HepG2 (cell line): ENCODE data around the gene ISOC2. TPM values are rescaled to one million over a fixed set of nuclear protein-coding genes. Genes with fewer than 3 reads are reported as not detected.

Experiments used
- ATAC-seq: fragments of 200-7000 bp; cut with Tn5 transposase; 3 replicates; pipeline ENCODE4 v1.9.1; 2020; ENCODE audit warnings: mild to moderate bottlenecking, moderate library complexity
- BruUV-seq: library from RNA; stranded (reverse); fragments of 400-500 nt; replicated peaks from 2 replicates; lab custom pipeline; 2021; lab: Mats Ljungman, UMichigan
- CTCF ChIA-PET: fragments of 300-600 bp; formaldehyde crosslinking; extraction: SDS; loops from one replicate; lab custom pipeline; 2021; ENCODE audit warnings: low total read pairs, inconsistent platforms, low intra/inter-chr PET ratio; lab: Yijun Ruan, JAX
- POLR2A ChIA-PET: fragments of 350-600 bp; sonication (Branson Sonifier 250); formaldehyde crosslinking; loops from one replicate; lab custom pipeline; 2020; ENCODE audit warnings: antibody characterized with exemption, inconsistent platforms; lab: Yijun Ruan, JAX
- DNase-seq: peaks from one replicate; pipeline ENCODE4 v3.0.0-alpha.2; 2015; ENCODE audit warnings: low spot score
- FAIRE-seq: peaks from 3 replicates; lab custom pipeline; 2011; peaks lifted over from hg19 to GRCh38; lab: Jason Lieb, UNC
- H2AFZ ChIP-seq: one replicate; pipeline ENCODE4 v1.6.1; 2011; ENCODE audit warnings: low read length, inconsistent platforms
- H3K27ac ChIP-seq: fragments of 300-600 bp; 3 replicates; pipeline ENCODE4 v1.8.0; 2011; ENCODE audit warnings: mixed run types, mild to moderate bottlenecking, mixed read lengths, low read length, inconsistent platforms; ENCODE audit not compliant: insufficient read depth; ENCODE audit errors: extremely low read length
- H3K27me3 ChIP-seq, 2 experiments: fragments of 200-600 bp in 1 of 2; 2 replicates in 1 of 2; 3 replicates in 1 of 2; pipeline versions ENCODE4 v1.6.0 to v1.8.0; 2011; ENCODE audit warnings: low read length in 2 of 2, mild to moderate bottlenecking in 2 of 2, moderate library complexity in 2 of 2, inconsistent platforms in 1 of 2; ENCODE audit not compliant: insufficient read depth in 2 of 2, control insufficient read depth in 1 of 2
- H3K36me3 ChIP-seq, 2 experiments: fragments of 200-600 bp in 1 of 2; replicated peaks in 1 of 2; 2 replicates in 1 of 2; 3 replicates in 1 of 2; pipeline versions ENCODE4 v1.5.1 to v1.8.0; 2011; ENCODE audit warnings: low read length in 2 of 2, inconsistent platforms in 1 of 2; ENCODE audit not compliant: insufficient read depth in 2 of 2, control insufficient read depth in 1 of 2
- H3K4me1 ChIP-seq: 2 replicates; pipeline ENCODE4 v1.5.1; 2012; ENCODE audit warnings: low read length, inconsistent platforms; ENCODE audit not compliant: insufficient read depth
- H3K4me2 ChIP-seq: 2 replicates; pipeline ENCODE4 v1.6.0; 2011; ENCODE audit warnings: low read depth, low read length, inconsistent platforms
- H3K4me3 ChIP-seq, 3 experiments: fragments of 200-600 bp in 1 of 3; sonication (generic), shearing (Covaris generic) in 1 of 3; replicated peaks in 1 of 3; 2 replicates each; pipeline ENCODE4 v1.5.1; 2011 to 2016; ENCODE audit warnings: low read length in 3 of 3, inconsistent platforms in 2 of 3, low read depth in 2 of 3, mild to moderate bottlenecking in 2 of 3, control low read depth in 1 of 3, mixed read lengths in 1 of 3; ENCODE audit not compliant: insufficient read depth in 1 of 3
- H3K79me2 ChIP-seq: one replicate; pipeline ENCODE4 v1.6.1; 2011; ENCODE audit warnings: low read length, inconsistent platforms; ENCODE audit not compliant: insufficient read depth
- H3K9ac ChIP-seq: 2 replicates; pipeline ENCODE4 v1.6.0; 2011; ENCODE audit warnings: mild to moderate bottlenecking, low read depth, low read length, inconsistent platforms; ENCODE audit not compliant: insufficient read depth
- H3K9me3 ChIP-seq: 2 replicates; pipeline ENCODE4 v1.5.1; 2012; ENCODE audit warnings: mild to moderate bottlenecking, low read length
- H4K20me1 ChIP-seq: 2 replicates; pipeline ENCODE4 v1.6.0; 2011; ENCODE audit warnings: inconsistent platforms, mild to moderate bottlenecking, low read length, moderate library complexity; ENCODE audit not compliant: insufficient read depth
- ARID2 ChIP-seq: sonication (generic); formaldehyde crosslinking; IDR thresholded peaks from 2 replicates; pipeline ENCODE4 v1.8.1; 2022; ENCODE audit warnings: mild to moderate bottlenecking, missing genetic modification reagents, borderline replicate concordance
- CAMTA2 ChIP-seq: sonication (generic); formaldehyde crosslinking; IDR thresholded peaks from 2 replicates; pipeline ENCODE4 v1.4.0; 2020; ENCODE audit warnings: mild to moderate bottlenecking, missing genetic modification reagents, borderline replicate concordance
- CENPBD1 ChIP-seq: sonication (generic); formaldehyde crosslinking; IDR thresholded peaks from 2 replicates; pipeline ENCODE4 v1.8.0; 2022; ENCODE audit warnings: missing genetic modification reagents, low read depth, mild to moderate bottlenecking, borderline replicate concordance
- GPBP1L1 ChIP-seq: sonication (generic); formaldehyde crosslinking; IDR thresholded peaks from 2 replicates; pipeline ENCODE4 v1.5.0; 2020; ENCODE audit warnings: mild to moderate bottlenecking, missing genetic modification reagents
- JUND ChIP-seq: sonication (generic); formaldehyde crosslinking; IDR thresholded peaks from 2 replicates; pipeline ENCODE4 v1.8.0; 2022; ENCODE audit warnings: mild to moderate bottlenecking, missing genetic modification reagents
- KDM6A ChIP-seq: IDR thresholded peaks from 2 replicates; pipeline ENCODE4 v1.6.1; 2016; ENCODE audit warnings: low read depth
- MAF1 ChIP-seq: sonication (generic); formaldehyde crosslinking; IDR thresholded peaks from 2 replicates; pipeline ENCODE4 v1.5.0; 2020; ENCODE audit warnings: missing genetic modification reagents, borderline replicate concordance
- SMAD9 ChIP-seq: sonication (generic); formaldehyde crosslinking; IDR thresholded peaks from 2 replicates; pipeline ENCODE4 v1.5.1; 2020; ENCODE audit warnings: mild to moderate bottlenecking, missing genetic modification reagents
- SNAPC2 ChIP-seq: sonication (generic); formaldehyde crosslinking; IDR thresholded peaks from 2 replicates; pipeline ENCODE4 v1.8.1; 2022; ENCODE audit warnings: mild to moderate bottlenecking, missing genetic modification reagents
- ZBTB20 ChIP-seq: sonication (generic); formaldehyde crosslinking; IDR thresholded peaks from 2 replicates; pipeline ENCODE4 v1.8.1; 2023; ENCODE audit warnings: missing genetic modification reagents, low read depth, mild to moderate bottlenecking, borderline replicate concordance
- ZFP36L1 ChIP-seq: sonication (generic); formaldehyde crosslinking; IDR thresholded peaks from 2 replicates; pipeline ENCODE4 v1.8.0; 2022; ENCODE audit warnings: mild to moderate bottlenecking, missing genetic modification reagents, moderate library complexity
- ZMYM2 ChIP-seq: sonication (generic); formaldehyde crosslinking; IDR thresholded peaks from 2 replicates; pipeline ENCODE4 v1.8.0; 2022; ENCODE audit warnings: mild to moderate bottlenecking, missing genetic modification reagents
- ZNF3 ChIP-seq: IDR thresholded peaks from 2 replicates; pipeline ENCODE4 v1.7.0; 2017; ENCODE audit warnings: inconsistent platforms
- ZNF589 ChIP-seq: sonication (generic); formaldehyde crosslinking; conservative IDR thresholded peaks from 2 replicates; pipeline ENCODE4 v1.8.0; 2022; ENCODE audit warnings: mild to moderate bottlenecking, moderate library complexity, missing genetic modification reagents
- ZNF800 ChIP-seq: sonication (generic); formaldehyde crosslinking; IDR thresholded peaks from 2 replicates; pipeline ENCODE4 v1.4.0; 2020; ENCODE audit warnings: missing genetic modification reagents
- WGBS: methylation state at CpG from one replicate; pipeline ENCODE4 v1.1.6; 2017; ENCODE audit warnings: low lambda C conversion rate; 5-methylcytosine and 5-hydroxymethylcytosine counted together
- in situ Hi-C: cut with HindIII; loops from 2 replicates; pipeline ENCODE4 v1.10.0; 2017; ENCODE audit warnings: low pct_unique_long_range_greater_than_20kb; ENCODE audit not compliant: extremely low pct_ligation_motif_present
- intact Hi-C: fragments of 100-400 bp; cut with micrococcal nuclease; formaldehyde crosslinking; loops from one replicate; pipeline ENCODE4 v1.10.0; 2022; ENCODE audit not compliant: unreplicated experiment
- polyA plus RNA-seq, 8 experiments: library from polyadenylated mRNA; depleted of rRNA in 3 of 8; stranded (reverse) in 7 of 8; unstranded in 1 of 8; fragments of >200 nt; fragmentation: Illumina TruSeq in 4 of 8; extraction: Trizol in 4 of 8; gene quantifications; 2 replicates each; pipeline versions ENCODE4 v1.2.1 to v1.2.3, GENCODE V29; 2011 to 2016; ENCODE audit warnings: low read depth in 4 of 8, missing spikeins in 1 of 8, mixed read lengths in 1 of 8; ENCODE audit not compliant: insufficient read depth in 1 of 8
- total RNA-seq, 5 experiments: library from RNA; depleted of rRNA; stranded (reverse); fragments of >200 nt; fragmentation: Illumina TruSeq; extraction: Trizol; gene quantifications; 2 replicates each; pipeline ENCODE4 v1.2.3, GENCODE V29; 2016; ENCODE audit warnings: low read depth in 1 of 5
- TF ChIP-seq, protein P1 (sequence below): IDR thresholded peaks from 2 replicates; pipeline ENCODE4 v1.6.1; 2016
- TF ChIP-seq, protein P2 (sequence below): conservative IDR thresholded peaks from 2 replicates; pipeline ENCODE4 v1.6.1; 2018; ENCODE audit warnings: missing genetic modification reagents

The ISOC2 gene
- total and polyA plus RNA-seq, 2 of the 13 experiments (the other 11 are each of a cell fraction or from before 2014, with no cell fraction given), result 76.8 to 105 TPM

- TF ChIP-seq SMAD9 (CRISPR knock-in tag), result no peak
- no peak for TF ChIP-seq ZFP36L1 (CRISPR knock-in tag)
Observed at GRCh38 chr19:55493052-55493644, 31.7 kb upstream of the ISOC2 start (continued).

DNA sequence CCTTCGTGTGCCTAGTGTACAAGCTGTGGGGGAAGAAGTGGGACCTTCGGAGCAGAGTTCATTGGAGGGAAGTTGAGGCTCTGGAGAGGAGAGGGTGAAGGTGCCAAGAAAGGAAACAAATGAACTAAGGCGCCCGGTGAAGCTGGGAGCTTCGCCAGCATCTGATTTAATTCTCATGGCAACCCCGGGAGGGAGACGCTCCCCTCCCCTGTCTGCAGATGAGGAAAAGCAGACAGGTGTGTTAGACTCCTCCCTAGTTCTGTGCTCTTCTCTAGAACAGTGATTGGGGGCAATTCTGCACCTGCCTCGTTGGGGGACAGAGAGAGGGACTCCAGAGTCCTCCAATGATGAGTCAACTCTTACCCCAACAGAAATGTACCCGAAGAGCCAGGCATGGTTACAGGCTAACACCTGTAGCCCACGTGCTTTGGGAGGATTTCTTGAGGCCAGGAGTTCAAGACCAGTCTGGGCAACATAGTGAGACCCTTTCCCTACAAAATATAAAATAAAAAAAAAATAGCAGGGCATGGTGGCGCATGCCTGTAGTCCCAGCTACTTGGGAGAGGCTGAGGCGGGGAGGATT lies 31.0 kb upstream of the ISOC2 start:
- BruUV-seq, result no TSS peak
- Histone ChIP-seq H4K20me1 (no peaks in the 10 kb centered on the region), H3K9me3 (no peaks in the 10 kb centered on the region), H2AFZ (no peak overlapping the region), H3K9ac (no peak overlapping the region), H3K4me3 (no peak overlapping the region), H3K4me1 (peaks cover 12% of the 10 kb centered on the region), H3K36me3 (no peaks in the 10 kb centered on the region), H3K79me2 (no peaks in the 10 kb centered on the region), H3K4me2 (no peak overlapping the region), H3K27me3 (peaks cover 16 to 67% of the 10 kb centered on the region in 2 experiments), H3K27ac (no peak overlapping the region)
- ATAC-seq, result no peak
- DNase-seq, result no peak
- FAIRE-seq, result no peak
- TF ChIP-seq ZNF3 (CRISPR knock-in tag) (no peak), JUND (no peak), ZBTB20 (CRISPR knock-in tag) (no peak), ZNF800 (no peak), MAF1 (no peak), ARID2 (CRISPR knock-in tag) (no peak), GPBP1L1 (no peak), CAMTA2 (CRISPR knock-in tag) (no peak), ZMYM2 (no peak), CENPBD1 (CRISPR knock-in tag) (no peak), KDM6A (CRISPR knock-in tag) (no peak), ZNF589 (CRISPR knock-in tag) (no peak), SNAPC2 (CRISPR knock-in tag) (no peak)
- TF ChIP-seq, protein P1, sequence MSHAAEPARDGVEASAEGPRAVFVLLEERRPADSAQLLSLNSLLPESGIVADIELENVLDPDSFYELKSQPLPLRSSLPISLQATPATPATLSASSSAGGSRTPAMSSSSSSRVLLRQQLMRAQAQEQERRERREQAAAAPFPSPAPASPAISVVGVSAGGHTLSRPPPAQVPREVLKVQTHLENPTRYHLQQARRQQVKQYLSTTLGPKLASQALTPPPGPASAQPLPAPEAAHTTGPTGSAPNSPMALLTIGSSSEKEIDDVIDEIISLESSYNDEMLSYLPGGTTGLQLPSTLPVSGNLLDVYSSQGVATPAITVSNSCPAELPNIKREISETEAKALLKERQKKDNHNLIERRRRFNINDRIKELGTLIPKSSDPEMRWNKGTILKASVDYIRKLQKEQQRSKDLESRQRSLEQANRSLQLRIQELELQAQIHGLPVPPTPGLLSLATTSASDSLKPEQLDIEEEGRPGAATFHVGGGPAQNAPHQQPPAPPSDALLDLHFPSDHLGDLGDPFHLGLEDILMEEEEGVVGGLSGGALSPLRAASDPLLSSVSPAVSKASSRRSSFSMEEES (CRISPR knock-in tag), result no peak
- TF ChIP-seq, protein P2, sequence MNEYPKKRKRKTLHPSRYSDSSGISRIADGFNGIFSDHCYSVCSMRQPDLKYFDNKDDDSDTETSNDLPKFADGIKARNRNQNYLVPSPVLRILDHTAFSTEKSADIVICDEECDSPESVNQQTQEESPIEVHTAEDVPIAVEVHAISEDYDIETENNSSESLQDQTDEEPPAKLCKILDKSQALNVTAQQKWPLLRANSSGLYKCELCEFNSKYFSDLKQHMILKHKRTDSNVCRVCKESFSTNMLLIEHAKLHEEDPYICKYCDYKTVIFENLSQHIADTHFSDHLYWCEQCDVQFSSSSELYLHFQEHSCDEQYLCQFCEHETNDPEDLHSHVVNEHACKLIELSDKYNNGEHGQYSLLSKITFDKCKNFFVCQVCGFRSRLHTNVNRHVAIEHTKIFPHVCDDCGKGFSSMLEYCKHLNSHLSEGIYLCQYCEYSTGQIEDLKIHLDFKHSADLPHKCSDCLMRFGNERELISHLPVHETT (CRISPR knock-in tag), result no peak
- CTCF ChIA-PET, result no interaction called here
- POLR2A ChIA-PET, result no interaction called here
- WGBS, result 31% methylated on average over 11 of the region's 12 CpGs
- in situ Hi-C loops (no loop called here), intact Hi-C loops (no loop called here)
